GM19238 (cell line): ENCODE measurements around the gene RER1.

ENCODE experiments used
- DNase-seq: peaks from one replicate; pipeline ENCODE4 v3.0.0; 2011; ENCODE audit warnings: low spot score; ENCODE audit not compliant: insufficient read length

RER1 gene

GRCh38 chr1:2445162-2445822 lies 53.7 kb downstream of the RER1 start:
- DNase-seq: no peak

GRCh38 chr1:2445823-2446215 lies 54.2 kb downstream of the RER1 start:
- DNase-seq: no peak

- DNase-seq: no peak
These were observed 54.8 kb downstream of the RER1 start for GRCh38 chr1:2446394-2446793.

DNA sequence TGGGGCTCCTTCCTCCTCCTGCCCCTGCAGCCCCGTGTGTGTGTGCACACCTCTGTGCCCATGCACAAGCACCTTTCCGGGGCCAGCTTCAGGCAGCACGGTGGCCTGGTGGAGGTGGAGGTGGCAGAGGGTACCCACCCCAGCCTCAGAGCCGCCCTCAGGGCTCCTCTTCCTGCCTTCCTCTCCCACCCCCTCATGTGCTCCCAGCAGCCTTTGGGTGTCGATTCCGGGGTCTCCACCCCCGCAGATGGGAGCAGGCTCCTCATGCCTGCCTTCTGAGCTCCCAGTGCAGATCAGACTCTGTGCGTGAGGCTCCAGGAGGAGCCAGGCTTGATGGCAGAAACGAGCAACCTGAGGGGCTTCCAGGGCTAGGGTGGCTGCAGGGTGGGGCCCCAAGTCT lies 55.2 kb downstream of the RER1 start:
- DNase-seq: no peak

- no peak for DNase-seq
These were observed 55.8 kb downstream of the RER1 start for GRCh38 chr1:2447276-2448097.

DNA sequence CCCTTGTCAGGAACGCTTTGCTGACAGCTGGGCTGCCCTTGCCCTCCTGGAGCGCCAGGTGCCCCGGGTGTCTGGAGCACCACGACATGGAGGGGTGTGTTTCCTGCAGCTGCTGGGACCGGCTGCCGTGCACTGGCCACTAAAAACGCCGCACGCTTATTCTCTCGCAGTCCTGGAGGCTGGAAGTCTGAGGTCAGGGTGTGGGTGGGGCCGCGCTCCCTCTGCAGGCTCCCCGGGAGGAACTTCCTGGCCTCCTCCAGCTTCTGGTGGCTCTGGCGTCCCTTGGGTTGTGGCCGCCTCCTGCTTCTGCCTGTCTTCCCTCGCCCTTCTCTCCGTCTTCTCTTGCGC lies 56.4 kb downstream of the RER1 start:
- no peak for DNase-seq

DNA sequence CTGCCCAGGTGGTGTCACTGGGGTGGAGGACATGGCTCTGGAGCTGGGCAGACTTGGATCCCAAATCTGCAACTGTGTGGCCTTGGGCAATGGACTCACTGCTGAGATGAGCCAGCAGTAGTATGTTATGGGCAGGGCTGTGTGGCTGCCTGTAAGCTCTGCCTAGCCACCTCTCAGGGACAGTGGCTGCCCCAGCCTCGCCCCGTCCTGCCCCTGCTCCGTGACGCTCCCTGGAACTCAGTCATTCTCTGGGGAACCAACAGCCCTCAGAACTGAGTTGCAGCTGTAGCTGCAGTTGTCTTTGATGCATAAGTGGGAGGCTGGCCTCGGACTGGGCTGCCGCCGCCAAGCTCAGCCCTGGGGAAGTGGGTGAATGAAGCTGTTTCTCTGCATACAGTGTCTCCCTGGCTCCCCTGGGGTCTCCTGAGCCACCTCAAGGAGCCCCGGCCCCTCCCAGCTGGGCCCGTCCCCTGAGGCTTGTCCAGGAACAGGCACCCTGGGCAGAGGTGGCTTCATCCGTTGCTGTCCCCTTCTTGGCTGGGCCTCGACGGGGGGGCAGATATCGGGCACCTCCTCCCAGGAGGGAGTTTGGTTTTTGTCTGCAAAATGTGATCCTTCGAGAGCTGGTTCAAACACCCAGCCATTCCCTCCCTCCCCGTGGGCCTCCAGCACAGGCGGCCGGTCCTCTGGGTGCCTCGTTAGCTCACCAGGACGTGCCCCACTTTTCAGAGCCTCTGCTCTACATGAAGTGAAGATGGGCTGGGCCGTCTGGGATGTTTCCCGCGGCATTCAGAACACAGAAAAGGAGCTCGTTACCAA lies 58.2 kb downstream of the RER1 start:
- no peak for DNase-seq

GRCh38 chr1:2451741-2452140 lies 60.1 kb downstream of the RER1 start:
- no peak for DNase-seq

- DNase-seq: no peak
These were observed 60.7 kb downstream of the RER1 start for GRCh38 chr1:2452201-2452931.

GRCh38 chr1:2452932-2453315 lies 61.3 kb downstream of the RER1 start:
- no peak for DNase-seq

DNA sequence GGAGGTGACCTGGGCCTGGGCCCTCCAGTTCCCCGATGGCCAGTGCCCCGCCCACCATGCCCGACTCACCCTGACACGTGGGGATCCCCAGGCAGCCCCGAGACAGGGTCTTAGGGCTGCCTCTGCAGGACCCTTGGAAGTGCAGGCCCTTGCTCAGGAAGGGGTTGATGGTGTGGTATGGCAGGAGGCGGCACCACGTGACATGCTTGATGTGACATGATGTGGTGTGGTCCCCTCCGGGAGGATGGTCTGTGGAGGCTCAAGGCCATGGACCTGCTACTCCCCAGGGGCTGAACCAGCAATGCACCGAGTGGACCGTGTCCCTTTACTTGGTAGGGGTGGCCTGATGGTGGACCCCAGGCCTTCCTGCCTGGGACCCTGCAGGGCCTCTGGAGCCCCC lies 62.6 kb downstream of the RER1 start:
- DNase-seq: no peak
